Measurements from ENCODE around the gene CARS1. TPM values are rescaled to one million over a fixed set of nuclear protein-coding genes. Genes with fewer than 3 reads are reported as not detected.

CARS1 gene
- total RNA-seq, 4 donors from 2014 or later = 37.0 to 61.3 (median 52.3) TPM

- Histone ChIP-seq H3K36me3 (no peaks in the 10 kb centered on the region), H3K4me1 (peaks cover 28 to 59% (median 37%) of the 10 kb centered on the region in 4 donors), H3K4me3 (peak overlapping the region in 1 of 4 donors; percentile 88), H3K9me3 (no peaks in the 10 kb centered on the region), H3K27me3 (no peaks in the 10 kb centered on the region), H3K27ac (peak overlapping the region; percentile 97 to 98 (median 98))
- intact Hi-C loops (cut with DNase I; ENCODE audit: low total_unique reads) = no loop called here
- TF ChIP-seq EP300 (IDR thresholded peaks at IDR 0.05; ENCODE audit: low read depth) (no peak), POLR2A (IDR thresholded peaks at IDR 0.05) (peak; percentile 11)
- in situ Hi-C loops (cut with MboI; ENCODE audit: low pct_ligation_motif_present in 1 of 4, low pct_unique_long_range_greater_than_20kb in 1 of 4, low sequenced_read_pairs in 3 of 4) = no loop called here
- no peak for DNase-seq
- whole genome bisulfite sequencing, 2 donors (ENCODE audit: low coverage in 1 of 2) = 24 to 32% methylated on average over 7 to 11 of the region's 11 CpGs
Measured at GRCh38 chr11:2987881-2988861, 69.1 kb downstream of the CARS1 start.

- TF ChIP-seq EP300 (IDR thresholded peaks at IDR 0.05; ENCODE audit: low read depth) (no peak), POLR2A (IDR thresholded peaks at IDR 0.05) (no peak), POLR2AphosphoS5 (IDR thresholded peaks at IDR 0.05) (no peak), CTCF (IDR thresholded peaks at IDR 0.05) (no peak)
- Histone ChIP-seq H3K27ac (no peak overlapping the region), H3K4me3 (no peak overlapping the region), H3K4me1 (peaks cover 19 to 42% (median 25%) of the 10 kb centered on the region in 4 donors), H3K36me3 (no peaks in the 10 kb centered on the region), H3K9me3 (no peaks in the 10 kb centered on the region), H3K27me3 (no peaks in the 10 kb centered on the region)
- intact Hi-C loops (cut with DNase I; ENCODE audit: low total_unique reads) = no loop called here
- no peak for DNase-seq
- WGBS, 2 donors (ENCODE audit: low coverage in 1 of 2) = 88 to 92% methylated on average over 2 to 4 of the region's 4 CpGs
- in situ Hi-C loops (cut with MboI; ENCODE audit: low pct_ligation_motif_present in 1 of 4, low pct_unique_long_range_greater_than_20kb in 1 of 4, low sequenced_read_pairs in 3 of 4) = no loop called here
Measured at GRCh38 chr11:2983908-2984307, 73.3 kb downstream of the CARS1 start.

GRCh38 chr11:2982214-2982613, 75.0 kb downstream of the CARS1 start:
- no peak overlapping the region for H3K4me3 ChIP-seq
- peaks cover 0 to 10% (median 0%) of the 10 kb centered on the region in 4 donors for H3K36me3 ChIP-seq
- intact Hi-C loops (cut with DNase I; ENCODE audit: low total_unique reads) = no loop called here
- WGBS, 2 donors (ENCODE audit: low coverage in 1 of 2) = 49 to 54% methylated on average over 2 of the region's 2 CpGs
- in situ Hi-C loops (cut with MboI; ENCODE audit: low pct_ligation_motif_present in 1 of 4, low pct_unique_long_range_greater_than_20kb in 1 of 4, low sequenced_read_pairs in 3 of 4) = no loop called here
- H3K27ac ChIP-seq = no peak overlapping the region
- H3K9me3 ChIP-seq = no peaks in the 10 kb centered on the region
- DNase-seq = no peak
- peaks cover 6 to 25% (median 13%) of the 10 kb centered on the region in 4 donors for H3K4me1 ChIP-seq
- no peak for TF ChIP-seq EP300 (IDR thresholded peaks at IDR 0.05; ENCODE audit: low read depth)
- TF ChIP-seq POLR2A (IDR thresholded peaks at IDR 0.05) = no peak
- TF ChIP-seq POLR2AphosphoS5 (IDR thresholded peaks at IDR 0.05) = no peak
- TF ChIP-seq CTCF (IDR thresholded peaks at IDR 0.05) = no peak
- H3K27me3 ChIP-seq = no peaks in the 10 kb centered on the region

- 92 to 100% methylated on average over 1 to 8 of the region's 8 CpGs for WGBS, 2 donors (ENCODE audit: low coverage in 1 of 2)
- intact Hi-C loops (cut with DNase I; ENCODE audit: low total_unique reads) = no loop called here
- peaks cover 6 to 19% (median 13%) of the 10 kb centered on the region in 4 donors for H3K4me1 ChIP-seq
- no peak for DNase-seq
- H3K27me3 ChIP-seq = no peaks in the 10 kb centered on the region
- no peak for TF ChIP-seq CTCF (IDR thresholded peaks at IDR 0.05)
- in situ Hi-C loops (cut with MboI; ENCODE audit: low pct_ligation_motif_present in 1 of 4, low pct_unique_long_range_greater_than_20kb in 1 of 4, low sequenced_read_pairs in 3 of 4) = no loop called here
- no peaks in the 10 kb centered on the region for H3K9me3 ChIP-seq
- H3K27ac ChIP-seq = no peak overlapping the region
- H3K36me3 ChIP-seq = peaks cover 0 to 16% (median 0%) of the 10 kb centered on the region in 4 donors
- no peak overlapping the region for H3K4me3 ChIP-seq
Measured at GRCh38 chr11:2981130-2981529, 76.1 kb downstream of the CARS1 start.

All from transverse colon (tissue), 4 donors.